HG03354 (cell line): ENCODE measurements around the gene SNX11.
"Not testable (repeated sequence)": the region's sequence is repeated elsewhere in the genome, so short reads cannot be mapped to it uniquely, and the experiment has no call there.

ENCODE experiments used
- ATAC-seq: cut with Tn5 transposase; IDR thresholded peaks from one replicate; pipeline ENCODE4 v1.9.1; 2021; ENCODE audit warnings: mild to moderate bottlenecking; ENCODE audit not compliant: unreplicated experiment, poor library complexity, severe bottlenecking

SNX11 gene, protein sequence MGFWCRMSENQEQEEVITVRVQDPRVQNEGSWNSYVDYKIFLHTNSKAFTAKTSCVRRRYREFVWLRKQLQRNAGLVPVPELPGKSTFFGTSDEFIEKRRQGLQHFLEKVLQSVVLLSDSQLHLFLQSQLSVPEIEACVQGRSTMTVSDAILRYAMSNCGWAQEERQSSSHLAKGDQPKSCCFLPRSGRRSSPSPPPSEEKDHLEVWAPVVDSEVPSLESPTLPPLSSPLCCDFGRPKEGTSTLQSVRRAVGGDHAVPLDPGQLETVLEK

DNA sequence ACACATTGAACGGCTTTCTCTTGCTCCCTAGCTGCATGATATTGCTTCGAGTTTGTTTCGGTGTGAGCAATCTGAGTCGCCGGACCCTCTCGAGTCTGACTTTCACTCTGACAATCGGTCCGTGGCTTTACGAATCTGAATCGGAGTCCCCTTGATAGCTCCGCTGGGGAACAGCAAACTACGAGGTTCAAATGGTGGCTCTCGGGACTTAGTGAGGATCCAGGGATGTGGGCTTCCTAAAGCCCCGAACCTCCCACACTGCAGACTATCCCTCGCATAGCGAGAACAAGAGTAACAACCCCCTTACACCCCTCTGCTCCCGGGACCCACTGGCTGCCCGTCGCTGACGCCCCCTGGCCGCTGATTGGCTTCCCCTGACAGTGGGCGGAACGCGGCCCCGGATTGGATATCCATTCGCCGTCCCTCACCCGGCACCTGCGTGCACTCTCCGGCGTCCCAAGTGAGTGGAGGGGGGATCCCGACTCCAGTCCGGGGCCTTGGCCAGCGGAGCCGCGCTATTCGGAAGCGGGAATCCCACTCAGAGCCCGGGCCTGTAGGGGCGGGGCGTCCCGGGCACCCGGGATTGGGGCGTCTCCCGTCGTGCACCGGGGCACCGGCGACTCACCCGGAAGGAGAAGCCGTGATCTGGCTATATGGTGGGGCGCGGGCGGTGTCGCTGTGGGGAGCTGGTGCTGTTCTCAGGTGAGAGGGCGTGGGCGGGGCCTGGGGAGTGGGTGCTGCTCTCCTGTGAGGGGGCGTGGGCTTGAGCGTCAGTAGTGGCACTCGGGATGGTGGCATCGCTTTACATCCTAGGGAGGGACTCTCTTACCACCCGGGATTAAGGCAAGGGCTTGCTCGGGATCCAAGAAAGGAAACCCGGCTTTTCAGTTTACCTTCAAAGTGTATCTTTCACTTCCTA lies at the start of gene SNX11:
Gene SNX11 (plus strand): TSS at position 630 of the 919 bp plus-strand sequence. CDS start 4,278 bp downstream, outside the sequence.
- peak; percentile 82 for ATAC-seq

DNA sequence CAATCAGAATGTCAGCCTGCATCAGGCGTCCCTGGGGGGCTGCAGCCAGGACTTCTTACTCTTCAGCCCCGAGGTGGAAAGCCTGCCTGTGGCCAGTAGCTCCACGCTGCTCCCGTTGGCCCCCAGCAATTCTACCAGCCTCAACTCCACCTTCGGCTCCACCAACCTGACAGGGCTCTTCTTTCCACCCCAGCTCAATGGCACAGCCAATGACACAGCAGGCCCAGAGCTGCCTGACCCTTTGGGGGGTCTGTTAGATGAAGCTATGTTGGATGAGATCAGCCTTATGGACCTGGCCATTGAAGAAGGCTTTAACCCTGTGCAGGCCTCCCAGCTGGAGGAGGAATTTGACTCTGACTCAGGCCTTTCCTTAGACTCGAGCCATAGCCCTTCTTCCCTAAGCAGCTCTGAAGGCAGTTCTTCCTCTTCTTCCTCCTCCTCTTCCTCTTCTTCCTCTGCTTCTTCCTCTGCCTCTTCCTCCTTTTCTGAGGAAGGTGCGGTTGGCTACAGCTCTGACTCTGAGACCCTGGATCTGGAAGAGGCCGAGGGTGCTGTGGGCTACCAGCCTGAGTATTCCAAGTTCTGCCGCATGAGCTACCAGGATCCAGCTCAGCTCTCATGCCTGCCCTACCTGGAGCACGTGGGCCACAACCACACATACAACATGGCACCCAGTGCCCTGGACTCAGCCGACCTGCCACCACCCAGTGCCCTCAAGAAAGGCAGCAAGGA lies 49.0 kb upstream of the SNX11 start:
- ATAC-seq: no peak

DNA sequence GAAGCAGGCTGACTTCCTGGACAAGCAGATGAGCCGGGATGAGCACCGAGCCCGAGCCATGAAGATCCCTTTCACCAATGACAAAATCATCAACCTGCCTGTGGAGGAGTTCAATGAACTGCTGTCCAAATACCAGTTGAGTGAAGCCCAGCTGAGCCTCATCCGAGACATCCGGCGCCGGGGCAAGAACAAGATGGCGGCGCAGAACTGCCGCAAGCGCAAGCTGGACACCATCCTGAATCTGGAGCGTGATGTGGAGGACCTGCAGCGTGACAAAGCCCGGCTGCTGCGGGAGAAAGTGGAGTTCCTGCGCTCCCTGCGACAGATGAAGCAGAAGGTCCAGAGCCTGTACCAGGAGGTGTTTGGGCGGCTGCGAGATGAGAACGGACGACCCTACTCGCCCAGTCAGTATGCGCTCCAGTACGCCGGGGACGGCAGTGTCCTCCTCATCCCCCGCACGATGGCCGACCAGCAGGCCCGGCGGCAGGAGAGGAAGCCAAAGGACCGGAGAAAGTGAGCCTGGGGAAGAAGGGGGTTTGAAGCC lies 48.4 kb upstream of the SNX11 start:
- no peak for ATAC-seq

DNA sequence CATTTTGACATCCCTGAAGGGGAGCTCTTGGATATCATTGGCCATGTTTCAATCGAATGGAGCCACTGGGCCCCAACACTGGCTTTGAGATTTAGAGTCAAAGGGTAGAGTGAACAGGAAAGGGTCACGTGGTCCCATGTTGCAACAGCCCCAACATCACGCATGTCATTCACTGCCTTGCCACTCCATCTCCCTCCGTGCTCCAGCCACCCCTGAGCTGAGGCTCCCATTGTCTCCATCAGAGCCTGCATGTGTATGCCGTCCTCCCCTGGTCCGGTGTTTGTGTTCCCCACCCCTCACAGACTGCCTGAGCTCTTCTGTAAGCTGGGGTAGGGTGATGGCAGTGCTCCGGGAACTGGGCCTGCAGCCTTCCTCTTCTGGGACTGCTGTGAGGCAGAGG lies 47.3 kb upstream of the SNX11 start:
- ATAC-seq: no peak

GRCh38 chr17:48062273-48062672 lies 45.3 kb upstream of the SNX11 start:
- no peak for ATAC-seq

GRCh38 chr17:48064638-48065037 lies 42.9 kb upstream of the SNX11 start:
- ATAC-seq: no peak

DNA sequence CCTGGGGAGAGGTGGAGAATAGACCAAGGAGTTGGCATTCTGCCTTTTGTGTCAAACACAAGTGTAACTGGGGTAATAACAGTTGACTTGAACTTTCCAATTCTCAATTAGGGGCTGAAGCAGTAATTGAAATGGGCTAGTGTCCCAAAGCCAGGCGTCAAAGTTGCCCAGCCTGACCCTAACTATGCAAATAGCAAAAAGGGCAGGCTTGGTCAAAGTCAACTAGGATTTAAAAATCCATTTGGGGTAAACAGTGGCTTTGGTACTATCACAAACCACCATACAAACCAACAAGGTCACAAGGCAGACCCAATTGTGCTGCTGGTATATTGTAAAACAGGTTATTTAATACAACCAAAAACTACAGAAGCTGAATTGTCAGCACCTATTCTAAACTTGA lies 41.4 kb upstream of the SNX11 start:
- ATAC-seq: no peak

DNA sequence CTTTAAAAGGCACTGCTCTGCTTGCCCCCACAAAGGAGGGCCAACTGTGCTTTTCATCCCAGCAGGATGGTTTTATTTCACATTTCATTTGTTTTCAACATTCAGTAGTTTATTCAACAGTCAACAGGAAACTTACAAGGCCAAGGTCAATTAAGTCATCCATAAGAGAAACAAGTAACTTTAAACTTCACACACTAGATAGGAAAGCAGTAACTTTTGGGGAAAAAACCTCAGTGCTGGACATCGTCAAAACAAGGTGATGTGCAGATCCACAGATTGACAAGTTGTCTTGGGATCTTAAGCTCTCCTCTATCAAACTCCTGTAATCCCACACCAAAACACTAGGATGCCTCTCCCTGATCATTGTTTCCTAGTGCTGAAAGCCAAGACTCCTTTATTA lies 40.9 kb upstream of the SNX11 start:
- no peak for ATAC-seq

DNA sequence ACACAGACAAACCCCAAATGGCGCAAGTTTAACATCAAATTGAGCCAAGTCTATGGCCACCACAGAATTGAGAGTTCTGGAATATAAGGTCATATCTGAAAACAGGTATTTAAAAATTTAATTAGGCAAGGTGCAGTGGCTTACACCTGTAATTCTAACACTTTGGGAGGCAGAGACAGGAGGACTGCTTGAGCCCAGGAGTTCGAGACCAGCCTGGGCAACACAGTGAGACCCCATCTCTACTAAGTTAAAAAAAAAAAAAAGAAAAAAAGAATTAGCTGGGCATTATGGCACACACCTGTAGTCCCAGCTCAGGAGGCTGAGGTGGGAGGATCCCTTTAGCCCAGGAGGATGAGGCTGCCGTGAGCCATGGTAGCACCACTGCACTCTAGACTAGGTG lies 40.3 kb upstream of the SNX11 start:
- no peak for ATAC-seq

GRCh38 chr17:48067808-48068207 lies 39.8 kb upstream of the SNX11 start:
- not testable (repeated sequence) for ATAC-seq

- no peak for ATAC-seq
These were observed 39.0 kb upstream of the SNX11 start for GRCh38 chr17:48068491-48068961.

DNA sequence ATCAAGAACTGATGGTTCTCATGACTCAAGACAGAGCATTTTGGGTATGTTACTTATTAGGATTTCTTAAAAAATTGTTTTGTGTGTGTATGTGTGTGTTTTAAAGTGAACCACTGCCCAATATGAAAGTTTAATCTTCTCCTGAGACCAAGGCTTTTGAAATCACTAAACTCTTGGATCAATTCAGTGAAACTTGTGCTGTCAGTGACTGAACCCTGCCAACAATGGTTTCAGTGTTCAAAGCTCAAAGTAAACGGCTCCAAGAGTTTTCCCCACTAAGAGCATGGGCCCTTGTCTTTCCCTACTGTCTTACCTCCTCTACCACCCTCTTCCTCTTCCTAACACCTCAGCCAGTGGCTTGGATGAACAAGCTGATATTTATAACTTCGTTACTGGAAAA lies 37.4 kb upstream of the SNX11 start:
- ATAC-seq: no peak

GRCh38 chr17:48071654-48072053 lies 35.9 kb upstream of the SNX11 start:
- ATAC-seq: no peak

GRCh38 chr17:48072811-48073210 lies 34.8 kb upstream of the SNX11 start:
- ATAC-seq: not testable (repeated sequence)

DNA sequence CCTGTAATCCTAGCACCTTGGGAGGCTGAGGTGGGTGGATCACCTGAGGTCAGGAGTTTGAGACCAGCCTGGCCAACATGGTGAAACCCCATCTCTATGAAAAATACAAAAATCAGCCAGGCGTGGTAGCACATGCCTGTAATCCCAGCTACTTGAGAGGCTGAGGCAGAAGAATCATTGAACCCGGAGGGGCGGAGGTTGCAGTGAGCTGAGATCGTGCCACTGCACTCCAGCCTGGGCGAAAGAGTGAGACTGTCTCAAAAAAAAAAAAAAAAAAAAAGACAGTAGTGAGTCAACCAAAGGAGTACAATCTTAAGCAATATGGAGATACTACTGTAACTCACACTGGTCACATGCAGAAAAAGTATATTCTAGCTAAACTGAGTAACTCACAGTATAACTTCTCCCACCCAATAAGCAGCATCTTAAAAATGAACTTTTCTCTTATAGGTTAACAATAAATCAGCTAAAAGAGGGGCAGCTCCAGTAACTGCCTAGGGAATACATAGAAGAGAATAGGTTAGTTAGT lies 33.9 kb upstream of the SNX11 start:
- not testable (repeated sequence) for ATAC-seq

DNA sequence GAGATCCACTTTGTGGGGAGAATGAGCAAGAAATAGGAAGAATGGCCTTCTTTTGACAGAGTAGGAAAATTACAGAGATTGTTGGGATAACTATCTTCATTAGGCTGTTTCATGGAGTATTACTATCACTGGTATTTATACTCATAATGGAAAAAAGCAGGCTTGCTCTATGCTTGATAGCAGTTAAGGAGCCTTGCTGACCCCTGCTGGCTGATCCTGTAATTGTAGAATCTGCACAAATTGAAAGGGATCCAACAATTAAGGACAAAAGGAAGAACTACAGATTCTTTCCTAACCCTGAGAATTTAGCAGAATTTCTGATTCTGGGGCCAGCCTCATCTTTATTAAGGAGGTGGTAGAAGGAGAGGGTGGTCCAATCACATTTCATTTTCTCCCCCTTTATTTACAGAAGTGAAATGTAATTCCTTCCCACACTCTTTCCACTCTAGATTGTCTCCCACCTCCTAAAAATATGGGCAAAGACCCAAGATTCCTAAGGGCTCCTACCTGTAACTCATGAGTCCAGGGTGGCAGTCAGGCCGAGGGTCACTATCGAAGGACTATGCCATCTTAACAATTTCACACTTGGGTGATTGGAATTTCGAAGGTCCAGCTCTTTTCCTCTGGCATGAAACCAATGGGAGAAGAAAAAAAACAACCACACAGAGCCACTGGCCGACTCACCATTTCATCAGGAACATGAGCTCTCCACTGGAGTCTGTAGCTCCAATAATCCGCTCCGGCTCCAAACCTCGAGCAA lies 33.1 kb upstream of the SNX11 start:
- no peak for ATAC-seq

- not testable (repeated sequence) for ATAC-seq
These were observed 30.4 kb upstream of the SNX11 start for GRCh38 chr17:48077152-48077551.

DNA sequence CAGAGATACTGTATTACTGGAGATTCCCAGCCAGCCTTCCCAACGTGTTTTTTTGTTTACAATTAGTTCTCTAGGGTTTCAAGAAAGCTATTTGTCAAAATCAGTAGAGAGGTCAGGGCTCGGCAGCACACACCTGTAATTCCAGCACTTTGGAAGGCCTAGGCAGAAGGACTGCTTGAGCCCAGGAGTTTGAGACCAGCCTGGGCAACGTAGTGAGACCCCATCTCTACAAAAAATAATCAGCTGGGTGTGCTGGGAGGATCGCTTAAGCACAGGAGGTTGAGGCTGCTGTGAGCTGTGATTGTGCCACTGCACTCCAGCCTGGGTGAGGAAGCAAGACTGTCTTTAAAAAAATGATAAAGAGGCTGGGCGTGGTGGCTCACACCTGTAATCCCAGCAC lies 25.7 kb upstream of the SNX11 start:
- ATAC-seq: no peak

- no peak for ATAC-seq
These were observed 22.6 kb upstream of the SNX11 start for GRCh38 chr17:48084932-48085331.
